Bronchial smooth muscle cell (primary cell): ENCODE data around the gene ZRANB1. TPM values are rescaled to one million over a fixed set of nuclear protein-coding genes. Genes with fewer than 3 reads are reported as not detected.

Experiments
- total RNA-seq: library from RNA; depleted of rRNA; stranded (reverse); fragments of >200 nt; gene quantifications from 2 replicates; pipeline ENCODE4 v1.2.1, GENCODE V29; 2014

Gene ZRANB1
- 17.3 and 18.4 TPM in 2 replicates for total RNA-seq

GRCh38 chr10:124941823-124942222, at the start of gene ZRANB1:
TSS of gene ZRANB1 (plus strand) at chr10:124942123. CDS start at chr10:124942494, 371 bp downstream.

Other genes starting within 250 kb of the ZRANB1 start
- gene FAM53B, start 197.7 kb upstream of the ZRANB1 start, total RNA-seq, result 10.7 and 11.9 TPM in 2 replicates
- 18.9 and 21.0 TPM in 2 replicates for gene EEF1AKMT2, start 150.2 kb upstream of the ZRANB1 start, total RNA-seq
- gene ABRAXAS2, start 140.3 kb upstream of the ZRANB1 start, total RNA-seq, result 8.8 TPM in 2 replicates
- gene CTBP2, start 218.4 kb downstream of the ZRANB1 start, total RNA-seq, result 62.1 and 81.8 TPM in 2 replicates